ENCODE data around the gene FARS2.

FARS2 gene

DNA sequence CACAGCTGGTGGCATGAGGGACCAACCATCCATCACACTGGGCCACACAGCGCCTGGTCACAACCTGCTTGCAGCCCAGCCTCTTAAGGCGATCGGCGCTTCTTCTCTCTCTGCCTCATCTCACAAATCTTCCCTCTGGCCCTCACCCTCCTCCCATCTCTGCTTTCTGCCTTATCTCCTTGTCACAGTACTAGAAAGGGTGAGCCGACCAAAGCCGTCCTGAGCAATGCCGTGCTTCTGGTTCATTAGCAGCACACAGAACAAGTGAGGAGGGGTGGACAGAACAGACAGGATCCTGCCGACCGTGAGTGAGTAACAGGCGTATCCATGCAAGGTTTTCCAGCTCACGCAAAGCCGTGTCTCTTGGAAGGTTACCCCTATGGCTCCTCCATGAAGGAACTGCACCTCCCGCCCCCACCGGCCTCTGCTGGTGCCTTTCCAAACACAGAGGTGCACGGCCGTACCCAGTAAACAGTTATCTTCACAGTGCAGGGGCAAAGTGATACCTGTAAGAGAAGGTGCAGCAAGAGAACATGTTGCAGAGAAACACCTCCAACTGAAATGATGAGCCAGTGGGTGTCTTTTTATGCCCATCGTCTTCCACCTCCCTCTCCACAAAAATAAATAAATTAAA is 331.7 kb downstream of the FARS2 start:
- Histone ChIP-seq H3K4me1 (ENCODE audit: control insufficient read depth in 1 of 2, insufficient read depth in 1 of 2, low read depth in 1 of 2, low read length in 1 of 2) (no peaks in the 10 kb centered on the region), H3K27me3 (no peaks in the 10 kb centered on the region), H3K4me3 (ENCODE audit: low read depth in 1 of 2, low read length in 1 of 2) (no peak overlapping the region), H3K36me3 (no peaks in the 10 kb centered on the region), H3K27ac (no peak overlapping the region), H3K9me3 (no peaks in the 10 kb centered on the region)
- TF ChIP-seq, protein P1, sequence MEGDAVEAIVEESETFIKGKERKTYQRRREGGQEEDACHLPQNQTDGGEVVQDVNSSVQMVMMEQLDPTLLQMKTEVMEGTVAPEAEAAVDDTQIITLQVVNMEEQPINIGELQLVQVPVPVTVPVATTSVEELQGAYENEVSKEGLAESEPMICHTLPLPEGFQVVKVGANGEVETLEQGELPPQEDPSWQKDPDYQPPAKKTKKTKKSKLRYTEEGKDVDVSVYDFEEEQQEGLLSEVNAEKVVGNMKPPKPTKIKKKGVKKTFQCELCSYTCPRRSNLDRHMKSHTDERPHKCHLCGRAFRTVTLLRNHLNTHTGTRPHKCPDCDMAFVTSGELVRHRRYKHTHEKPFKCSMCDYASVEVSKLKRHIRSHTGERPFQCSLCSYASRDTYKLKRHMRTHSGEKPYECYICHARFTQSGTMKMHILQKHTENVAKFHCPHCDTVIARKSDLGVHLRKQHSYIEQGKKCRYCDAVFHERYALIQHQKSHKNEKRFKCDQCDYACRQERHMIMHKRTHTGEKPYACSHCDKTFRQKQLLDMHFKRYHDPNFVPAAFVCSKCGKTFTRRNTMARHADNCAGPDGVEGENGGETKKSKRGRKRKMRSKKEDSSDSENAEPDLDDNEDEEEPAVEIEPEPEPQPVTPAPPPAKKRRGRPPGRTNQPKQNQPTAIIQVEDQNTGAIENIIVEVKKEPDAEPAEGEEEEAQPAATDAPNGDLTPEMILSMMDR (IDR thresholded peaks at IDR 0.05), result no peak

DNA sequence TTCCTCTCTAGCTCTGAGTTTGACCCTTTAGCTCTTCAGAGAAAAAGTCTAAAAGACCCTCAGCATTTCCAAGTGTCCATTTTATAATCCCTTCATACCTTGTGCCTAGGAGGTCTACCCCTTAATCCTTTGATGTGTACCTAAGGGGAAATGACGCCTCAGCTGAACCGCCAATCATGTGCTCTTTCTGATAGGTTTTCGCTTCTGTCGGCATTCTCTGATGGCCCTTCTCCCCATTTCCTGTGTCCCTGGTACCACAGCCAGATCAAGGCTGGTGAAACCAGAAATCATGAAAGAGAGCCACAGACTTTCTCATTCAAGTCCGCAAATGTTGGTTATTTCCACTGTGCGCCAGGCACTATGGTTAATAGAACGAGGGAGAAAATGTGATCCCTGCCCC is 333.9 kb downstream of the FARS2 start:
- no peaks in the 10 kb centered on the region for H3K36me3 ChIP-seq
- TF ChIP-seq, protein P1 (IDR thresholded peaks at IDR 0.05), result no peak
- H3K4me1 ChIP-seq (ENCODE audit: control insufficient read depth in 1 of 2, insufficient read depth in 1 of 2, low read depth in 1 of 2, low read length in 1 of 2), result no peaks in the 10 kb centered on the region
- H3K27ac ChIP-seq, result no peak overlapping the region
- no peak overlapping the region for H3K4me3 ChIP-seq (ENCODE audit: low read depth in 1 of 2, low read length in 1 of 2)
- no peaks in the 10 kb centered on the region for H3K27me3 ChIP-seq
- H3K9me3 ChIP-seq, result no peaks in the 10 kb centered on the region

DNA sequence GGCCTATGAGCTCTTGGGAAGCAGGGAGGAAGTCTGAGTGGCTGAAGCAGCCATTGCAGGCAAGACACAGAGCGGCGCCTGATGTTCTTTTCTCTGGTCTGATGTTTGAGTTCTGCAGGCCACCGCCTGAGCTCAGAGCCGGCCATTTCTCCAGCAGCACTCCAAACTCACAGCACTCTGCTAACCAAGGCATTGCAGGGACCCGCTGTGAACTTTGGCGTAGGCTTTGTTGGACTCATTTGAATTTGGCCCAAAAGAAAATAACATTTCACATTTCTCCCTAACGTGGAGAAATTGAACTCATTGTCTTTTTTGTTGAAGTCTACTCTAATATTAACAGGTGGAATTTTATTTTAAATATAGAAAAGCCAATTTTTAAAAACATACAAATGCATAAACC is 336.1 kb downstream of the FARS2 start:
- no peaks in the 10 kb centered on the region for H3K36me3 ChIP-seq
- no peak overlapping the region for H3K4me3 ChIP-seq (ENCODE audit: low read depth in 1 of 2, low read length in 1 of 2)
- H3K27me3 ChIP-seq, result no peaks in the 10 kb centered on the region
- no peak overlapping the region for H3K27ac ChIP-seq
- H3K9me3 ChIP-seq, result no peaks in the 10 kb centered on the region
- no peaks in the 10 kb centered on the region for H3K4me1 ChIP-seq (ENCODE audit: control insufficient read depth in 1 of 2, insufficient read depth in 1 of 2, low read depth in 1 of 2, low read length in 1 of 2)
- TF ChIP-seq, protein P1 (IDR thresholded peaks at IDR 0.05), result no peak

DNA sequence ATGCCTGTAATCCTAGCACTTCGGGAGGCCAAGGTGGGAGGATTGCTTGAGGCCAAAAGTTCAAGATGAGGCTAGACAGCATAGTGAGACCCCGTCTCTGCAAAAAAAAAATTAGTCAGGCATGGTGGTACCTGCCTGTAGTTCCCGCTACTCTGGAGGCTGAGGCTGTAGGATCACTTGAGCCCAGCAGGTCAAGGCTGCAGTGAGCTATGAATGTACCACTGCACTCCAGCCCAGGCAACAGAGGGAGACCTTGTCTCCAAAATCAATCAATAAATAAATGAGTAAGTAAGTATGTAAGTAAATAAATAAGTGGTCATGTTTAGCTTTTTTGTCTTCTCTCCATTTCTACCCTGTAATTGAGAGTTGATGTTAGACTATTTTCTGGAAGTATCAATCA is 336.8 kb downstream of the FARS2 start:
- Histone ChIP-seq H3K9me3 (no peaks in the 10 kb centered on the region), H3K36me3 (no peaks in the 10 kb centered on the region), H3K4me1 (ENCODE audit: control insufficient read depth in 1 of 2, insufficient read depth in 1 of 2, low read depth in 1 of 2, low read length in 1 of 2) (no peaks in the 10 kb centered on the region), H3K4me3 (ENCODE audit: low read depth in 1 of 2, low read length in 1 of 2) (no peak overlapping the region), H3K27ac (no peak overlapping the region), H3K27me3 (no peaks in the 10 kb centered on the region)
- TF ChIP-seq, protein P1 (IDR thresholded peaks at IDR 0.05), result no peak

DNA sequence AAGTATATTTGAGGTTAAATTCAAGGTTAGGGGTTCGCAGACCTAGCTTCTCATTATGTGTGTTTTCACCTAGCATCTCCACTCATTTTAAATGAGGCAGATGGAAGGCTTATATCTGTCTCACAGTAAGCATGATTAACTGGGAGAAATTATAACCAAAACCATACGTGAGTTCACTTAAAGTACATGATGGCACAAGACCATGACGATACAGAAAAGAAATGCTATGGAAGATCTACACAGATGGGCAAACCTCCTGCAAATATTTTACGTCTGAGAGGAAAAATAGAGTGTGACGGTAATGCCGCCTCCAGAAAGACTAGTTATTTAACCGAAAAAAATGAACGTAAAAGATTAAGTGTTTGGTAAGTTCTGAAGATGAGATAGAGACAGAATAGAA is 337.8 kb downstream of the FARS2 start:
- TF ChIP-seq, protein P1 (IDR thresholded peaks at IDR 0.05), result no peak
- H3K27ac ChIP-seq, result no peak overlapping the region
- H3K36me3 ChIP-seq, result no peaks in the 10 kb centered on the region
- H3K9me3 ChIP-seq, result no peaks in the 10 kb centered on the region
- no peaks in the 10 kb centered on the region for H3K4me1 ChIP-seq (ENCODE audit: control insufficient read depth in 1 of 2, insufficient read depth in 1 of 2, low read depth in 1 of 2, low read length in 1 of 2)
- no peak overlapping the region for H3K4me3 ChIP-seq (ENCODE audit: low read depth in 1 of 2, low read length in 1 of 2)
- no peaks in the 10 kb centered on the region for H3K27me3 ChIP-seq

DNA sequence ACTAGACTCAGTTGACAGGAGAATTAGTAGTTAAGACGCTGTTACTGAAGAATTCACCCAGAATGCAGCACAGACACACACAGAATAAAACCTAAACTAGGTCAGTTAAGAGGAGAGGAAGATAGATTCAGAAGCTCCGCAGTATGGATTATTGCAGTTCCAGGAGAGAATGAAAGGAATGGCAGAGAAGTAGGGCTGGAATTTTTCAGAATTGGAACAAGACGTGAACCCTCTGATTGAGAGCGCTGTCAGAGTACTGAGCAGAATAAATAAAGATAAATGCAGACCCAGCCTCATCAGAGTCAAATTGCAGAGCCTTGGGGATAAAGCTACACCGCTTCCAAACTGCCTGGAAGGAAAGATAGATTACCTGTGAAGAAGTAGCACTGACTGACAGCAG is 344.6 kb downstream of the FARS2 start:
- Histone ChIP-seq H3K4me3 (ENCODE audit: low read depth in 1 of 2, low read length in 1 of 2) (no peak overlapping the region), H3K4me1 (ENCODE audit: control insufficient read depth in 1 of 2, insufficient read depth in 1 of 2, low read depth in 1 of 2, low read length in 1 of 2) (no peaks in the 10 kb centered on the region), H3K36me3 (no peaks in the 10 kb centered on the region), H3K27me3 (no peaks in the 10 kb centered on the region), H3K9me3 (no peaks in the 10 kb centered on the region), H3K27ac (no peak overlapping the region)
- TF ChIP-seq, protein P1 (IDR thresholded peaks at IDR 0.05), result no peak

Measured in neutrophil (primary cell).